IMR-90 (cell line): Measurements from ENCODE around the gene ASIC2.

Experiments
- BHLHE40 ChIP-seq: fragments of 150-350 bp; IDR thresholded peaks from 2 replicates; pipeline ENCODE4 v1.6.1; 2016; ENCODE audit warnings: mild to moderate bottlenecking, low read depth, low read length
- CEBPB ChIP-seq: IDR thresholded peaks from 2 replicates; pipeline ENCODE4 v1.6.1; 2012; ENCODE audit warnings: low read depth, low read length, improper control_type of control experiment
- FOS ChIP-seq: fragments of 150-350 bp; IDR thresholded peaks from 2 replicates; pipeline ENCODE4 v1.6.1; 2016; ENCODE audit warnings: low read depth, low read length
- POLR2A ChIP-seq: IDR thresholded peaks from 2 replicates; pipeline ENCODE4 v1.6.1; 2012; ENCODE audit warnings: mild to moderate bottlenecking, low read depth, low read length
- RAD21 ChIP-seq: IDR thresholded peaks from 2 replicates; pipeline ENCODE4 v1.6.1; 2012; ENCODE audit warnings: low read length, improper control_type of control experiment
- TF ChIP-seq, protein P1 (sequence below): conservative IDR thresholded peaks from 2 replicates; pipeline ENCODE4 v1.5.1; 2012; ENCODE audit warnings: mild to moderate bottlenecking, low read depth, low read length, improper control_type of control experiment
- TF ChIP-seq, protein P2 (sequence below): fragments of 150-350 bp; IDR thresholded peaks from 2 replicates; pipeline ENCODE4 v1.6.1; 2016; ENCODE audit warnings: low read depth, mild to moderate bottlenecking, low read length, moderate library complexity, borderline replicate concordance

DNA sequence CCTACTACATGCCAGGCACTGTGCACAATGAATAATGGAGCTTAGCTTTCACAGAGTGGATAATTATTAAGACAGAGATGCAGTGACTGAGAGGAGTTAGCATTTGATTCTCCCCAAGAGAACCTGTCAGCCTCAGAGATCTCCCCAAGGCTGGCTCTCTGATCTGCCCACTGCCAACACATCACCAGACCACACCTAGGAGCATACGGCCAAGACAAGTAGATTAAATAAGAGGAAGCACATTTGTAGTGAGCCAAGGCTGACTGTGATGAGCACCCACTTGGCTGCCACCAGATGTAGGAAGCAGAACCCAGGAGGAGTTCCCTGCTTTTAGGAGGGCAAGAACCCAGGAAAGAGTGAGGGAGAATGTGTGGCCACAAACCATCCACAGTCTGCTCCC, 171.3 kb downstream of the ASIC2 start:
- TF ChIP-seq, protein P1, sequence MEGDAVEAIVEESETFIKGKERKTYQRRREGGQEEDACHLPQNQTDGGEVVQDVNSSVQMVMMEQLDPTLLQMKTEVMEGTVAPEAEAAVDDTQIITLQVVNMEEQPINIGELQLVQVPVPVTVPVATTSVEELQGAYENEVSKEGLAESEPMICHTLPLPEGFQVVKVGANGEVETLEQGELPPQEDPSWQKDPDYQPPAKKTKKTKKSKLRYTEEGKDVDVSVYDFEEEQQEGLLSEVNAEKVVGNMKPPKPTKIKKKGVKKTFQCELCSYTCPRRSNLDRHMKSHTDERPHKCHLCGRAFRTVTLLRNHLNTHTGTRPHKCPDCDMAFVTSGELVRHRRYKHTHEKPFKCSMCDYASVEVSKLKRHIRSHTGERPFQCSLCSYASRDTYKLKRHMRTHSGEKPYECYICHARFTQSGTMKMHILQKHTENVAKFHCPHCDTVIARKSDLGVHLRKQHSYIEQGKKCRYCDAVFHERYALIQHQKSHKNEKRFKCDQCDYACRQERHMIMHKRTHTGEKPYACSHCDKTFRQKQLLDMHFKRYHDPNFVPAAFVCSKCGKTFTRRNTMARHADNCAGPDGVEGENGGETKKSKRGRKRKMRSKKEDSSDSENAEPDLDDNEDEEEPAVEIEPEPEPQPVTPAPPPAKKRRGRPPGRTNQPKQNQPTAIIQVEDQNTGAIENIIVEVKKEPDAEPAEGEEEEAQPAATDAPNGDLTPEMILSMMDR, result no peak
- TF ChIP-seq, protein P2, sequence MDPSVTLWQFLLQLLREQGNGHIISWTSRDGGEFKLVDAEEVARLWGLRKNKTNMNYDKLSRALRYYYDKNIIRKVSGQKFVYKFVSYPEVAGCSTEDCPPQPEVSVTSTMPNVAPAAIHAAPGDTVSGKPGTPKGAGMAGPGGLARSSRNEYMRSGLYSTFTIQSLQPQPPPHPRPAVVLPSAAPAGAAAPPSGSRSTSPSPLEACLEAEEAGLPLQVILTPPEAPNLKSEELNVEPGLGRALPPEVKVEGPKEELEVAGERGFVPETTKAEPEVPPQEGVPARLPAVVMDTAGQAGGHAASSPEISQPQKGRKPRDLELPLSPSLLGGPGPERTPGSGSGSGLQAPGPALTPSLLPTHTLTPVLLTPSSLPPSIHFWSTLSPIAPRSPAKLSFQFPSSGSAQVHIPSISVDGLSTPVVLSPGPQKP, result no peak
- no peak for TF ChIP-seq CEBPB
- TF ChIP-seq POLR2A, result no peak
- TF ChIP-seq RAD21, result no peak
- no peak for TF ChIP-seq BHLHE40
- no peak for TF ChIP-seq FOS
